Spleen (tissue), 7 donors: ENCODE measurements around the gene CPLX1.

Experiments used
- POLR2A ChIP-seq, 3 donors: fragments of 450-650 bp; IDR thresholded peaks; one replicate each; pipeline ENCODE4 v1.5.1; 2017; ENCODE audit warnings: antibody characterized with exemption in 3 of 3, mild to moderate bottlenecking in 1 of 3
- POLR2AphosphoS5 ChIP-seq, 3 donors: sonication (generic); formaldehyde crosslinking; IDR thresholded peaks; one replicate each; pipeline ENCODE4 v1.5.1; 2017; ENCODE audit warnings: antibody characterized with exemption in 3 of 3
- TF ChIP-seq, protein P1 (sequence below), 11 experiments: fragments of 200-600 bp in 7 of 11; fragments of 450-650 bp in 4 of 11; sonication (generic) in 4 of 11; IDR thresholded peaks in 8 of 11; conservative IDR thresholded peaks in 3 of 11; 1 replicate in 7 of 11; 2 replicates in 4 of 11; pipeline versions ENCODE4 v1.4.0 to v1.8.0; 2016 to 2021; ENCODE audit warnings: antibody characterized with exemption in 11 of 11, inconsistent platforms in 4 of 11, mild to moderate bottlenecking in 1 of 11
- donor health status: DM: no; HTN: no; CAD: no; lungs with moderate emphysema.
- donor health status: DM: no; HTN: no; CAD: no.
- donor health status: DM: no; HTN: no; CAD: no.

DNA sequence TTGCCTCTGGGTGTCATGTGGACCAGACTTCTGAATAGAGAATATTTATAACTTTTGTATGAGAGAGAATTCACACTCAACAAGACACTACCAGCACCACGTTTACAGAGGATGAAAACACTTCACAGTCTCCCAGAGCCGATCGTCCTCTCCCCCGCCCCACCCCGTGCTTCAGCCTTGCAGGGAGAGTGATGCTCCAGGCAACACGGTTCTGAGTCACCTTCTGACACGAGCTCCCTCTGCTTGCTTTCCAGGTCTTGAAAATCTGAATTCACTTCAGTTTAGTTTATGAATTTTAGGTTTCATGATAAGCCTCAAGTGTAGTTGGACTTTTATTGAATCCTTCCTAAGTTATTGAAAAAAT lies 59.8 kb downstream of the CPLX1 start:
- TF ChIP-seq, protein P1, sequence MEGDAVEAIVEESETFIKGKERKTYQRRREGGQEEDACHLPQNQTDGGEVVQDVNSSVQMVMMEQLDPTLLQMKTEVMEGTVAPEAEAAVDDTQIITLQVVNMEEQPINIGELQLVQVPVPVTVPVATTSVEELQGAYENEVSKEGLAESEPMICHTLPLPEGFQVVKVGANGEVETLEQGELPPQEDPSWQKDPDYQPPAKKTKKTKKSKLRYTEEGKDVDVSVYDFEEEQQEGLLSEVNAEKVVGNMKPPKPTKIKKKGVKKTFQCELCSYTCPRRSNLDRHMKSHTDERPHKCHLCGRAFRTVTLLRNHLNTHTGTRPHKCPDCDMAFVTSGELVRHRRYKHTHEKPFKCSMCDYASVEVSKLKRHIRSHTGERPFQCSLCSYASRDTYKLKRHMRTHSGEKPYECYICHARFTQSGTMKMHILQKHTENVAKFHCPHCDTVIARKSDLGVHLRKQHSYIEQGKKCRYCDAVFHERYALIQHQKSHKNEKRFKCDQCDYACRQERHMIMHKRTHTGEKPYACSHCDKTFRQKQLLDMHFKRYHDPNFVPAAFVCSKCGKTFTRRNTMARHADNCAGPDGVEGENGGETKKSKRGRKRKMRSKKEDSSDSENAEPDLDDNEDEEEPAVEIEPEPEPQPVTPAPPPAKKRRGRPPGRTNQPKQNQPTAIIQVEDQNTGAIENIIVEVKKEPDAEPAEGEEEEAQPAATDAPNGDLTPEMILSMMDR (IDR thresholded peaks at IDR 0.05 in 8 of 11, conservative IDR thresholded peaks at IDR 0.05 in 3 of 11): no peak
- no peak for TF ChIP-seq POLR2A (IDR thresholded peaks at IDR 0.05)
- TF ChIP-seq POLR2AphosphoS5 (IDR thresholded peaks at IDR 0.05): no peak
